ENCODE measurements around the gene GALNT9. TPM values are rescaled to one million over a fixed set of nuclear protein-coding genes. Genes with fewer than 3 reads are reported as not detected.
A peak's percentile ranks its signal among the peaks of the same experiment; 100 is the strongest.

Gene GALNT9
- polyA plus RNA-seq, 1 of the 3 experiments (the other 2 are of a cell fraction): not detected

DNA sequence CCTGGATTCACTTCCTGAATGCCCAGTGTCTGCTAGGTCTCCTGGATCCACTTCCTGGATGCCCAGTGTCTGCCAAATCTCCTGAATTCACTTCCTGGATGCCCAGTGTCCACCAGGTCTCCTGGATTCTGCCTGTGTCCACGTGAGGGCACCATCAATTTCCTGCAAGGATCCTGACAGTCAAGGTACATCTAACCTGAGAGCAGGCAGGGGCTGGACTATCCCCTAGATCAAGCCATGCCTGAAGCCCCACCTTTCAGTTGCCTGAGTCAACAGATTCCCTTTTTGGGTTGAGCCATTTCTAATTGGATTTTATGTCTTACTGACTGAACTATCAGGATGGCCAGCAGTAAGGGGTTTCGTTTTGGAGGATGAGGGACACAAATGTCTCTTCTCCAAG is 49.5 kb downstream of the GALNT9 start (continued):
- TF ChIP-seq TEAD4 (IDR thresholded peaks at IDR 0.05; ENCODE audit: borderline replicate concordance, insufficient read depth): no peak
- TF ChIP-seq NRF1 (IDR thresholded peaks at IDR 0.05; ENCODE audit: low read depth, low read length): no peak
- TF ChIP-seq ZBTB33 (IDR thresholded peaks at IDR 0.05; ENCODE audit: borderline replicate concordance, low read depth): no peak
- no peak for TF ChIP-seq RAD21 (IDR thresholded peaks at IDR 0.05; ENCODE audit: low read length)
- no peak for TF ChIP-seq EZH2phosphoT487 (IDR thresholded peaks at IDR 0.05; ENCODE audit: borderline replicate concordance, low read depth)
- TF ChIP-seq SMC3 (IDR thresholded peaks at IDR 0.05; ENCODE audit: low read depth, low read length): no peak
- no peak for TF ChIP-seq ELF1 (IDR thresholded peaks at IDR 0.05)

GRCh38 chr12:132279184-132279889 is 50.1 kb downstream of the GALNT9 start:
- Histone ChIP-seq H3K9ac (no peak overlapping the region), H3K9me2 (no peaks in the 10 kb centered on the region), H3K4me3 (ENCODE audit: low read depth in 2 of 2, low read length in 1 of 2) (no peak overlapping the region; a peak in 1 of 4 replicates), H3K27me3 (ENCODE audit: insufficient read depth) (peaks cover 95% of the 10 kb centered on the region), H2AFZ (ENCODE audit: low read depth) (no peak overlapping the region), H4K20me1 (ENCODE audit: insufficient read depth) (no peaks in the 10 kb centered on the region), H3K79me2 (ENCODE audit: insufficient read depth) (no peaks in the 10 kb centered on the region), H3K36me3 (replicated peaks in 1 of 2; ENCODE audit: control insufficient read depth in 1 of 2, insufficient read depth in 2 of 2, low read length in 1 of 2) (no peaks in the 10 kb centered on the region), H3K27ac (ENCODE audit: low read depth in 2 of 2, low read length in 1 of 2) (no peak overlapping the region), H3K9me3 (no peaks in the 10 kb centered on the region), H3F3A (replicated peaks; ENCODE audit: insufficient read depth) (no peaks in the 10 kb centered on the region), H3K4me1 (ENCODE audit: control insufficient read depth in 1 of 2, insufficient read depth in 2 of 2, low read depth in 1 of 2, low read length in 1 of 2) (no peaks in the 10 kb centered on the region; a peak in 1 of 4 replicates), H3K4me2 (no peak overlapping the region)
- peak; percentile 77 for DNase-seq
- WGBS (ENCODE audit: low lambda C conversion rate): 24% methylated on average over 8 of the region's 18 CpGs
- POLR2A ChIA-PET: no interaction called here
- TF ChIP-seq, protein P1, sequence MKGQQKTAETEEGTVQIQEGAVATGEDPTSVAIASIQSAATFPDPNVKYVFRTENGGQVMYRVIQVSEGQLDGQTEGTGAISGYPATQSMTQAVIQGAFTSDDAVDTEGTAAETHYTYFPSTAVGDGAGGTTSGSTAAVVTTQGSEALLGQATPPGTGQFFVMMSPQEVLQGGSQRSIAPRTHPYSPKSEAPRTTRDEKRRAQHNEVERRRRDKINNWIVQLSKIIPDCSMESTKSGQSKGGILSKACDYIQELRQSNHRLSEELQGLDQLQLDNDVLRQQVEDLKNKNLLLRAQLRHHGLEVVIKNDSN (IDR thresholded peaks at IDR 0.05; ENCODE audit: borderline replicate concordance, low read depth): peak; percentile 83; the same call in 1 of the 2 replicates
- TF ChIP-seq EZH2phosphoT487 (IDR thresholded peaks at IDR 0.05; ENCODE audit: borderline replicate concordance, low read depth) (no peak), RCOR1 (IDR thresholded peaks at IDR 0.05; ENCODE audit: low read length) (no peak), ELF1 (IDR thresholded peaks at IDR 0.05) (no peak), CHD2 (IDR thresholded peaks at IDR 0.05; ENCODE audit: low read length, partially characterized antibody) (no peak), PBX3 (IDR thresholded peaks at IDR 0.05) (no peak), RFX5 (IDR thresholded peaks at IDR 0.05; ENCODE audit: low read length) (peak; percentile 84)
- CTCF ChIA-PET: interaction anchor here (1.0 kb wide), 1 partner anchor 135 kb away, joined by 3 read pairs; no protein-coding TSS in a partner anchor

All from SK-N-SH (cell line).